Measurements from ENCODE around the gene MGA.

The MGA gene

DNA sequence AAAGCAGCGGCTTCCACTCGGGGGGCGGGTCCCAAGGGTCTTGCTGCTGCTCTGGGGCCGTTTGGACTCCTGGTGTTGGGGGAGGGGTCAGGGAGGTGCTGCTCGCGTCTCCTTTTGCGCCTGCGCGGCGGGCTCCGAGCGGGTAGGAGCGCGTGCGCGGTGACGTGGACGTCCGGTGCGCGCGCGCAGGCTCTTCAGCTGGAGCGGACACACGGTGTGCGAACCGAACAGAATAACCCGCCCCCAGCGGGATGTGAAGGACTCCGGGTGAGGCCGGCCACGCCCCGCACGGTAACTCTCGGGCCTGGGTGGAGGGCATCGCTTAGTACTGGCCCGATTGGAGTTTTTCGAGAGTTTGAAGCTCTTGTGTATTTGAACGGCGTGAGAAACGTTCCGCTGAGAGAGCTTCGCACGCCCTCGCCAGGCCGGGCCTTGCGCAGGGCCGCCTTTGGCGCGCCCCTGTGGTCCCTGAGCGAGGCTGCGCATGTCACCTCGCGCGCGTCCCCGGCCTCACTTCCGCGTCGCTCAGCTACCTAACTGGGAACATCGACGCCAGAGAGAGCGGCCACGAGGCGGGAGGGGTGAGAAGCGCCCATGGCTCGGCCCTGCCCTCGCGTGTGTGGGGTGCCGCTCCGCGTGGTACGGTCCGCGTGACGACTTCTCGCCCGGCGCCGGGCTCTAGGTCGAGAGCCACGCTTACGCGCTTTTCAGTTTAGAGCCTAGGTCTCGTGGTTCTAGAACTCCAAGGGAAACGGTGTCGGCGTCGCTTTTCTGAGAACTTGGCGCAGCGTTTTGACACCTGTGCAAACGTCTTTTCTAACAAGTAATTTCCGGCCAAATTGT lies at the start of gene MGA:
Gene MGA (plus strand): TSS at position 171 of the 843 bp plus-strand sequence.
- H3K4me3 ChIP-seq (ENCODE audit: low read depth, low read length) = peak within 1 kb of the TSS; percentile 59
- TF ChIP-seq, protein P1, sequence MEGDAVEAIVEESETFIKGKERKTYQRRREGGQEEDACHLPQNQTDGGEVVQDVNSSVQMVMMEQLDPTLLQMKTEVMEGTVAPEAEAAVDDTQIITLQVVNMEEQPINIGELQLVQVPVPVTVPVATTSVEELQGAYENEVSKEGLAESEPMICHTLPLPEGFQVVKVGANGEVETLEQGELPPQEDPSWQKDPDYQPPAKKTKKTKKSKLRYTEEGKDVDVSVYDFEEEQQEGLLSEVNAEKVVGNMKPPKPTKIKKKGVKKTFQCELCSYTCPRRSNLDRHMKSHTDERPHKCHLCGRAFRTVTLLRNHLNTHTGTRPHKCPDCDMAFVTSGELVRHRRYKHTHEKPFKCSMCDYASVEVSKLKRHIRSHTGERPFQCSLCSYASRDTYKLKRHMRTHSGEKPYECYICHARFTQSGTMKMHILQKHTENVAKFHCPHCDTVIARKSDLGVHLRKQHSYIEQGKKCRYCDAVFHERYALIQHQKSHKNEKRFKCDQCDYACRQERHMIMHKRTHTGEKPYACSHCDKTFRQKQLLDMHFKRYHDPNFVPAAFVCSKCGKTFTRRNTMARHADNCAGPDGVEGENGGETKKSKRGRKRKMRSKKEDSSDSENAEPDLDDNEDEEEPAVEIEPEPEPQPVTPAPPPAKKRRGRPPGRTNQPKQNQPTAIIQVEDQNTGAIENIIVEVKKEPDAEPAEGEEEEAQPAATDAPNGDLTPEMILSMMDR (IDR thresholded peaks at IDR 0.05; ENCODE audit: borderline replicate concordance, insufficient read depth, low read depth, low read length) = 0 out of 2 replicates have a peak, but pooled peaks have one; percentile 20

DNA sequence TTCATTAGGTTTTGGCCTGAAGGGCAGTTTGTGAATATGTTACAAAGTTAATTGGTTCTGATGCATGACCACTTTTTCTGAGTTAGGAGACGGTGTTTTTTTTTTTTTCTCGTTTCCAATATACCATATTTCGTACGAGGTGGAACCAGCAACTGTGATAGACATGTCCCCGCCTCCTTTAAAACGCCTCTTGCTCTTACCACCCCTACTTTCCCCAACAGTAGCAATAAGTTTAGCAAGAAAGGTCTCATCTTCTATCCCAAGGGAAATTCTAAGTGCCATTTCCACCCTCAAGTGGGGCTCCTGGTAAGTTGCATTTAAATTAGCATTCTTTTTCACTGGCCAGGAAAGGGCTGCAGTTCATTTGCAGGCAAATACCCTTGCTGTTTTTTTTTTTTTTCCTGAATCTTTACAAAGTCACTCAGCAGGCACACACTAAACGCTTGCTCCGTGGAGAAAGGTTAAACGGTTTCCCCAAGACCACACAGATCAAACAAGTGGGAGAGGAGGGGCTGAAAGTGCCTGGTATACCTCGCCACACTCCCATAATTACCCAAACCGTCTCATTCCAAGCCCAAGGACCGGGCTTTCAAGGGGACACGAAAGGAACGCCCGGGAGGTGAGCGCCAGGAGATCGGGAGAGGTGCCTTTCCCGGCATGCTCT lies 39.5 kb upstream of the MGA start:
- peak overlapping the region; percentile 40 for H3K4me3 ChIP-seq (ENCODE audit: low read depth, low read length)
- TF ChIP-seq, protein P1 (IDR thresholded peaks at IDR 0.05; ENCODE audit: borderline replicate concordance, insufficient read depth, low read depth, low read length) = no peak

DNA sequence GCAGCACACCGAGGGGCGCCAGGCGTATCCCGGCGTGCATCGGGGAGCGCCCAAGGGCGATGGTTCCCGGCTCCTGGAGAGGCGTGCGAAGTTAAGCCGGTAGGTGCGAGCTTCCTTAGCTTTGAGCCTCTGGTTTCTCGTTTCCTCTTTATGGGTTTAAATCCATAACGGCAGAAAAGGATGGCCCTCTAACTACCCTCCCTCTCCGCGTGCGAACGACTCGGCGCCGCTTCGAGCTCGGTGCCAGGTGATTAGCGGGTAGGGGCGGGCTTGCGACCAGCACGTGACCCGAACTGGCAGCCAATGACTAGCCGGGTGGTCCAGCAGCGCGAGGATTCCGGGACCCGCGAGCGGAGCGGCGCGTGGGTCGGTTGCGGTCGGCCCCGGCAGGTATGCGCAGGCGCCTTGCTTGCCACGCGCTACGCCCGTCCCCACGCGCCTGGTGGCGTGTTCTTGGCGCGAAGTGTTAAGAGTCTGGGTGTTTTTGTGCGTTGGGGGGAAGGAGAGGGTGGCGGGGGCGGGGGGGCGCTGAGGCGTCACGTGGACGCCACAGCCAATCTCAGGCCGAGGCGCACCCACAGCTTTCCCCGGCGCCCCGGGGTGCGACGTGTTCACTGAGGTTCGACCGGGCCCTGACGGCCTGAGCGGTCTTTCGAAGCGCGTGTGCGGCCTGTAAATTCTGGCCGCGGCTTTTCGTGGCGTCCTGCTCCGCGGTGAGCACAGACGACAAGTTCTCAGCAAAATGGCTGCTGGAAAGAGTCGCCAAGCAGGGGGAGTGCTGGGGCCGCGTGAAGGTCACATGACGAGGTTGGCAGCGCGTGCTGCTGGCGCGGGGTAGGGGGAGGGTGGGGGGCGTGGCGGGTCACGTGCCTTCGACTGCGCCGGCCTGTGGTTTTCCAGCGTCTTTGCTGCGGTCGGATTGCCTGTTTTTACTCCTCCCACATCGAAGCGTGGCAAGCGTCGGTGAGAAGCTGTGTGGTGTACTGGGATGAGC lies 38.7 kb upstream of the MGA start:
- peak overlapping the region; percentile 40 for H3K4me3 ChIP-seq (ENCODE audit: low read depth, low read length)
- TF ChIP-seq, protein P1 (IDR thresholded peaks at IDR 0.05; ENCODE audit: borderline replicate concordance, insufficient read depth, low read depth, low read length) = no peak

DNA sequence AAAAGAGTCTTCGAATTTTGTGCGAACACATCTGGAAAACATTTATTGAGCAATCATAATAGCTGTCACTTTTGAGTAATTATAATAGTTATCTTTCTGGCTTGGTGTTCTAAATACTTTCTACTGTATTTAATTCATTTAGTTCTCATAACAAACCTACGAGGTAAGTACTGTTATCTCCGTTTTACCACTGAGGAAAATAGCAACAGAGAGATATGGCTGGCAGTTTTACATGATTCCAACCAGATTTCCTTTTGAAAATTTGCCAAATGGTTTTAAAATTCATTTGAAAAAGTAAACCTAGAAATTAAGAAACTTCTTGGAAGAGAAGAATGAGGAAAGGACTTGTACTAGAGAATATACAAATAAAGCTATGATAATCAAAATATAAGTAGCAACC lies 37.3 kb upstream of the MGA start:
- no peak overlapping the region for H3K4me3 ChIP-seq (ENCODE audit: low read depth, low read length)
- TF ChIP-seq, protein P1 (IDR thresholded peaks at IDR 0.05; ENCODE audit: borderline replicate concordance, insufficient read depth, low read depth, low read length) = no peak

DNA sequence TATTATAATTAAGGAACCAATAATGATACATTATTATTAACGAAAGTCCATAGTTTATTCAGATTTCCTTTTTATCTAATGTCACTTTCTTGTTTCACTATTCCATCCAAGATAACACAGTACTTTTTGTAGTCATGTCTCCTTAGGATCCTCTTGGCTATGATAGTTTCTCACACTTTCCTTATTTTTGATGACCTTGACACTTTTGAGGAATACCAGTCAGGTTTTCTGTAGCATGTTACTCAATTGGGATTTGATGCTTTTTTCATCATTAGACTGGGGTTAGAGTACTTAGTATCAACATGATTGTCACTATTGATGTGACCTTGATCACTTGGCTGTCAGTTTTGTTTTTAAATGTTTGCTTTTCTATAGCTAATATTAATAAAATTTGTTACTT lies 33.0 kb upstream of the MGA start:
- H3K4me3 ChIP-seq (ENCODE audit: low read depth, low read length) = no peak overlapping the region
- TF ChIP-seq, protein P1 (IDR thresholded peaks at IDR 0.05; ENCODE audit: borderline replicate concordance, insufficient read depth, low read depth, low read length) = no peak

DNA sequence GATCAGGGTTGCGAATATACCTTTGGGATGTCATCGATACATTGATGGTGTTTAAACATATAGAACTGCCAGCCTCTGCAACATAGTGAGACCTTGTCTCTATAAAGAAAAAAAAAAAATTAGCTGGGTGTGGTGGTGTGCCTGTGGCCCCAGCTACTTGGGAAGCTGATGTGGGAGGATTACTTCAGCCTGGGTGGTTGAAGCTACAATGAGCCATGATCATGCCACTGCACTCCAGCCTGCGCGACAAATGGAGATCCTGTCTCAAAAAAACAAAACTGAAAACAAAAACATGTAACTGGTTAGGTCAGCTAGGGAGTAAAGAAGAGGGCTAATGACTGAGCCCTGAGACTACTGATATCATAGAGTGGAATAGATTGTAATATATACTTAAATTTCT lies 30.7 kb upstream of the MGA start:
- H3K4me3 ChIP-seq (ENCODE audit: low read depth, low read length) = no peak overlapping the region
- TF ChIP-seq, protein P1 (IDR thresholded peaks at IDR 0.05; ENCODE audit: borderline replicate concordance, insufficient read depth, low read depth, low read length) = no peak

Measured in GM12875 (cell line).